Stimulated activated CD4-positive, alpha-beta T cell treated with anti-CD3 and anti-CD28 coated beads, Interleukin-1b, Interleukin-23, amount 100 ng/mL, for 4 hours (primary cell): ENCODE data around the gene RHNO1.

Source experiments
- DNase-seq, 2 donors: peaks; one replicate each; pipeline ENCODE4 v3.0.0-alpha.2; 2020; ENCODE audit warnings: low read depth in 2 of 2

The RHNO1 gene, protein sequence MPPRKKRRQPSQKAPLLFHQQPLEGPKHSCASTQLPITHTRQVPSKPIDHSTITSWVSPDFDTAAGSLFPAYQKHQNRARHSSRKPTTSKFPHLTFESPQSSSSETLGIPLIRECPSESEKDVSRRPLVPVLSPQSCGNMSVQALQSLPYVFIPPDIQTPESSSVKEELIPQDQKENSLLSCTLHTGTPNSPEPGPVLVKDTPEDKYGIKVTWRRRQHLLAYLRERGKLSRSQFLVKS

GRCh38 chr12:2877047-2877952, at the start of gene RHNO1, which contains the start of gene FOXM1:
Gene RHNO1 (plus strand): TSS chr12:2877223. CDS start chr12:2885367, 8,144 bp downstream.
Gene FOXM1 (minus strand): TSS chr12:2877174. CDS start chr12:2874478, 2,696 bp downstream.
- DNase-seq, result peak; percentile 80 to 84

DNA sequence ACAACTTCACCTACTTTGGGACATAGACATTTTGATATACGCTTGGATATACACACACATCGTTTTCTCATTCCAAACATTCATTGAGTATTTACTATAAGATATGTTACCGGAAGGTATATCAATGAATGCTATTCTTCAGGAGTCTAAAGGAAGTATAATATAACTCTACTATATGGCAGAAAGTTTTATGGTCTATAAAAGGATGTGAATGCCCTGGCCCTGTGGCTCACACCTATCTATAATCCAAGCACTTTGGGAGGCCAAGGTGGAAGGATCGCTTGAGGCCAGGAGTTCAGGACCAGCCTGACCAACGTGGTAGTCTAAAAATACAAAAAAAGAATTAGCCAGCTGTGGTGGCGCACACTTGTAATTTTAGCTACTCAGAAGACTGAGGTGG, 47.7 kb upstream of the RHNO1 start:
- DNase-seq, result no peak

DNA sequence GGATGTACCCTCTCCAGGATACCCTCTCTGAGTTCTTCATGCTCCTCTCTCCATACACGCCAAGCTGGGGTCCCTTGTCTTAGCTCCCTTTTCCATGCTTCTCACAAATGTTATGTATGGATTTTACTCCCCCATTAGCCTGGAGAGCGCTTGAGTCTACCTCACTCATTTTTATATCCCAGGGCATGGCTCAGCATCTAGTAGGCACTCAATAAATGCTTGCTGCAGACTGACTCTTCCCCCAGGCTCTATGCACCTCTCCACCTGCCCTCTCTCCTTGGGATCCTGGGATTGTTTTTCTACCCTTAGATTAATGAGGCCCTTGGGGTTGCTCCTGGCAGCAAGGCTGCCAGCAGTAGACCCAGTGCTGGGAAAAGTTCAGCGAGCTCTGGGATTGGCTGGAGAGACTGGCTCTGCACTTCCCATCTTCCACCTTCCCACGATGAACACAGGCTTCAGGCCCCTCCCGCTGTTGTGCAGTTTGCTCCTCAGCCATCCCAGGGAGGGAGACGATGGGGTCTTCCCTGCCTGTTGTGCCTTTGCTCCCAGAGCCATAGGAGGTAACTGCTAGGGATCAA, 44.4 kb upstream of the RHNO1 start:
- DNase-seq, result no peak

DNA sequence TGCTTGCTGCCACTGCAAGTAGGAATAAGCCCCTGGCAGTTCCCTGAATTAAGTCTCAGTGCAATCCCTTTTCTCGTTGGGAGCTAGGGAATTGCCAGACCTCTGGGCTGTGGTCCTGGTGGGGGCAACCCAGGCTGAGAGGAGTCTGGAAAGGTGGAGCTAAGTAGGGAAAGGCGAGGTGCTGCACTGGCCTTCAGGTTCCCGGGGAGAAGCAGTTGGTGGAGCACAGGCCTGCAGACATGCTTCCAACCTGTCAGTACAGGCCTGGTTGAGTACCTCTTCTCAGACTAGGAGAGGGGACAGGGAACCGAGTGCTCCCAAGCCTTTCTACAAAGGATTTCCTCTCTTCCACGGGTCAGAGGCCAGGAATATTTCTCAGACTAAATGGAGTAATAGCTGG, 43.7 kb upstream of the RHNO1 start:
- DNase-seq, result no peak

GRCh38 chr12:2833810-2834209, 43.2 kb upstream of the RHNO1 start:
- no peak for DNase-seq

GRCh38 chr12:2834581-2835491, 42.2 kb upstream of the RHNO1 start, which contains the start of gene NRIP2:
Gene NRIP2 (minus strand): TSS chr12:2835035. CDS start chr12:2834983, 52 bp downstream.
- no peak for DNase-seq

- DNase-seq, result no peak
Observed at GRCh38 chr12:2835691-2836403, 41.2 kb upstream of the RHNO1 start.

DNA sequence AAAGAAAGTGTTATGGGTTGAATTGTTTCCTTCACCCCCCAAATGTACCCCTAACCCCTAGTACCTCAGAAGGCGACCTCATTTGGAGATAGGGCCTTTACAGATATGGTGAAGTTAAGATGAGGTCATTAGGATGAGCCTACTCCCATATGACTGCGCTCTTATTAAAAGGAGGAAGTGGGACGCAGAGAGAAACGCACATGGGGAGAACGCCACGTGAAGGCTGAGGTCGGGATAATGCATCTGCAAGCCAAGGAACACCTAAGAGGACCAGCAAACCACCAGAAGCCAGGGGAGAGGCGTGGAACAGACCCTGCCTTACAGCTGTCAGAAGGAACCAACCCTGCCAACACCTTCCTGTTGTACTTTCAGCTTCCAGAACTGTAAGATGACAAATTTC, 40.4 kb upstream of the RHNO1 start:
- DNase-seq, result no peak

GRCh38 chr12:2841056-2841650, 35.9 kb upstream of the RHNO1 start:
- no peak for DNase-seq

DNA sequence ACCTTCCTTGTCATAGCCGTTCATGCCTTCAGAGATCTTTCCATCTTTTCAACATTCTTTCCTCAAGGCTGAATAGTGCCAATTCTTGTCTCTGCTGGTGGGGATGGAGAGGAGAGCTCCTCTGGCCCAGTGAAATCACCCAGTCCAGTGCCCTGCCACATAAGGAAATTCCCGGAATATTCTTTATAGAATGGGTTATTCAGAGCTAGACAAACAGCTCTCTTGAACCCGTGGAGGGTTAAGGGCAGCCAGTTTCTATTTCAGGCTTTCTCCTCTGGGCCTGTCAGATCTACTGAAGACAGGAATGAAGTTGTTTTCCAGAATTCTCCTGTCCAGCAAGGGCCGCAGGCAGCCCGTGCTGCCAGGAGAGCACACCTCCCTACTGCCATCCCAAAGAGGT, 34.1 kb upstream of the RHNO1 start:
- DNase-seq, result no peak

DNA sequence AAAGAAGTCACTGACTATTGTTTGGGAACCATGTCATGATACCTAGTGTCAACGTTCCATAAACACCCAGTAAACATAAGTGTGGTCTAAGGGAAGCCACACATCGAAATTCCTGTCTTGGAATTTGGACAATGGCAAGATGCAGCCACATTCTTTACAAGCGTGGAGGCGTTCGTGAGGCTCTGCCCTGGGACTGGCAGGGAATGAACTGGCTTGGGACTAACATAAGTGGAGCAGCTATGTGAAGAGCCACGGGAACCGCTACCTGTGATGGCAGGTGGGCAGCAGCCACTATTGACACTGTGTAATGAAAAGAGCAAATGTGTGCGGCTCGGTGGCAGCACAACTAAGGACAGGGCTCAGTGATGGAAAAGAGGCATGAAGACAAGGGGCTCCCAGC, 32.2 kb upstream of the RHNO1 start:
- no peak for DNase-seq

GRCh38 chr12:2845280-2845679, 31.7 kb upstream of the RHNO1 start:
- DNase-seq, result no peak

DNA sequence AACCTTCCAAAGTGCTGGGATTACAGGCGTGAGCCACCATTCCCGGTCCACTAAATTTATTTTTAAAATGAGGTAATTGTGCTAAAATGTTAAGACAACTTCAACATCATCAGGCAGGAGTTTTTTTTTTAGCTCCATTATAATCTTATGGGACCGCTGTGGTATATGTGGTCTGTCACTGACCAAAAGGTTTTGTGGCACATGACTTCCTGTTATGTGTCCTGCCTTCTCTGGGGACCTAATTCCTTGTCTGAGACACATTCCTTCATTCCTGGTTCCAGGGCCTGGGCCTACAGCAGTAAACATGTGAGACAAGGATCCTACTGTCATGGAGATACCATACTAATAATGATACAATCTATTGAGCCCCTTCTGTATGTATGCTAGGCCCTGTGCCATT, 25.1 kb upstream of the RHNO1 start:
- no peak for DNase-seq

DNA sequence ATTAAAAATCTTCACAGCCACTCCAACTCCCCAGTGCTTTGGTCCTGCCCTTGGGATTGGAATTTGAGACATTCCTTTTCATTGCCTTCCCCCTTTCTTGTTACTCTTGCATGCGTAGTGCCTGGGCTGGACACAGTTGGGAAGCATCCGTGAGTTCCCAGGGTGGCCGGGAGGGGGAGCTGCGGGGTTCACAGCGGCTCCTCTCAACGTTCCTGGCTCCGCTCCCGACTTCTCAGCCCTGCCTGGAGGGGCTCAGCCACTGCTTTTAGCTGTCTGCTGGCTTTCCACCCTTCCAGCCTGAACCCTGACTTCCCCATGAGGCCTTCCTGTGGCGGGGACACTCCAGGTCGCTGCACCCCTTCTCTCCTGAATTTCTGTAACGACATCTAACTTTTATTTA, 23.4 kb upstream of the RHNO1 start:
- peak; percentile 23 to 45 for DNase-seq

DNA sequence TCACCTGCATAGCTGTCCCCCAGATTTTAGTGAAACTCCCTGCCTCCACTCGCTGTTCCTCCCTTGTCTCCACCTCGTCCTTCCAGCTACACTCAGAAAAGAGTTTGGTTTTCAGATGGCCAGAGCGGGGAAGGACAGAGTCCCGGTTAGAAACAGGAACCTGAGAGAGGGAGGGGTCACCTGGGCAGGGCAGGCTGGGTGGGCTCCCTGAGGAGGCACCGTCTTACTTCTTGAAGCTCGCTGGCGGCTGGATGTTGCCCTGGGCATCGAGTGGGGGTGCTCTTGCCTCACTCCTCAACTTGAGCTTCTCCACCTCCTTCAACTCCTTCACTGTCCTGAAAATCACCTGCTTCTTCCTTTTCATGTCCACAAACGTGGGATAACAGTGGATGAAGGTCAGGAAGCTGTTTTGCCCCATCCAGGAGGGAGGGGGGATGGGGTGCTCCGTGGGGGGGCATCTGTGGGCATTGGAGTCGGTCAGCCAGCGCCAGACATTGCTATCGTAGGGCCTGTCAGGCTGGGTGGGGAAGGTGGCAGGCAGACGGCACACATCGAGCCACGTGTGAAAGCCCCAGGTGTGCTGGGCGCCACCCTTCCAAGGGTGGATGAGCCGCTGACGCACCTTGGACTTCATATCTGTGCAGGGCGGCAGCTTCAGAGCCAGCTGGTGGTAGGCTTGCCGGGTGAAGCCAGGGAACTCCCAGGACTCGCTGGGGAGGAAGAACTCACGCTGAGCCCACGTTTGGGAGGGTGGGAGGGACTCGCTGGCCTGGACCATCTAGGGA, 22.2 kb upstream of the RHNO1 start:
- no peak for DNase-seq

DNA sequence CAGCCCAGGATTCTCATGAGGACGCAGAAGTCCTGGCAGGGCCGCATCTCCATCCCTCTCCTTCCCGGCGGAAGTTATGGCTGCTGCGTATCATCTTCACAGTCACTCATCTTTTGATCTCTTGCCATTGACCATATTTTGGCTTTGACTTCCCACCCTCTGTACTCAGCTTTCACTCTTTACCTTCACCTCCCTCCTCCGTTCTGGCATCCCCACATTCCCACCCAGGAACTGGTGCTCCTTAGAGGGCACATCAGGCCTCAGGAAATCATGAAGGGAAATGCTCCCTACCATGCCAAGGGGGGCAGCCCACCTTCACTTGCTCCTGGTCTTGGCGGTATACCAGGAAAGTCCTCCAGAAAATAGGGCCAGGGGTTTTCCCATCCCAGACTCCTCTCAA, 21.5 kb upstream of the RHNO1 start:
- DNase-seq, result no peak

- no peak for DNase-seq
Observed at GRCh38 chr12:2856051-2856450, 21.0 kb upstream of the RHNO1 start.

DNA sequence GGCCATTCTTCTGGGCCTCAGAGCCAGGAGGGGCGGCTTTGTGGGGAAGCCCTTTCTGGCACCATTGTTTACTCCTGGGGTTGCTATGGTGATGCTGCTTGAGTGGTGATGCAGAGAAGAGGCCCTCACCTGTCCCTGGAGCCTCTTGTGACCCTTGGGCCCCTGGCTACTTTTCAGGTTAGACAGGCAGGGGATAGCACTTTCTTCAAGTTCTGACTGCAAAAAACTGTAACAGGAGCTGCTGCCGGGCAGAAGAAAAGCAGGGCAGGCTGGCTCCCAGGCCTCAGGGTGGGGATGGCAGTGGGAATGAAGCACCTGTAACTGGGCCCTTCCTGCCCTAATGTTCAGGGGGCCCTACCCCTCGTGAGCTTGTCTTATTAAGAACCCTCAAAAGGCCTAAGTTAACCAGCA, 20.0 kb upstream of the RHNO1 start, which contains the start of gene TEX52:
TSS of gene TEX52 (minus strand) at position 19 of the 411 bp plus-strand sequence. CDS start at position 6, 13 bp downstream.
- no peak for DNase-seq

GRCh38 chr12:2857576-2857975, 19.4 kb upstream of the RHNO1 start:
- DNase-seq, result no peak

- DNase-seq, result no peak
Observed at GRCh38 chr12:2858334-2858733, 18.7 kb upstream of the RHNO1 start.
